HG03521 (cell line): ENCODE results near the gene TOMM22.

Experiments used
- ATAC-seq: cut with Tn5 transposase; IDR thresholded peaks from one replicate; pipeline ENCODE4 v1.9.1; 2021; ENCODE audit warnings: mild to moderate bottlenecking, moderate library complexity; ENCODE audit not compliant: unreplicated experiment

TOMM22 gene

GRCh38 chr22:38715176-38715764 is 33.5 kb downstream of the TOMM22 start:
- ATAC-seq, result no peak

- ATAC-seq, result no peak
Measured at GRCh38 chr22:38715852-38716251, 34.1 kb downstream of the TOMM22 start.

- no peak for ATAC-seq
Measured at GRCh38 chr22:38716271-38716670, 34.5 kb downstream of the TOMM22 start.

GRCh38 chr22:38716826-38717225 is 35.1 kb downstream of the TOMM22 start:
- no peak for ATAC-seq

GRCh38 chr22:38717244-38717643 is 35.5 kb downstream of the TOMM22 start:
- ATAC-seq, result no peak

- ATAC-seq, result no peak
Measured at GRCh38 chr22:38718414-38718813, 36.7 kb downstream of the TOMM22 start.

- ATAC-seq, result no peak
Measured at GRCh38 chr22:38719196-38719595, 37.4 kb downstream of the TOMM22 start.

- ATAC-seq, result no peak
Measured at GRCh38 chr22:38720350-38720749, 38.6 kb downstream of the TOMM22 start.

GRCh38 chr22:38721551-38721950 is 39.8 kb downstream of the TOMM22 start:
- no peak for ATAC-seq

GRCh38 chr22:38724176-38724575 is 42.4 kb downstream of the TOMM22 start:
- no peak for ATAC-seq

- no peak for ATAC-seq
Measured at GRCh38 chr22:38724926-38725571, 43.3 kb downstream of the TOMM22 start.

GRCh38 chr22:38725900-38726655 is 44.3 kb downstream of the TOMM22 start:
- ATAC-seq, result no peak

GRCh38 chr22:38727123-38727522 is 45.4 kb downstream of the TOMM22 start:
- no peak for ATAC-seq

GRCh38 chr22:38727530-38728451 is 46.0 kb downstream of the TOMM22 start:
- ATAC-seq, result no peak

GRCh38 chr22:38728871-38729796 is 47.4 kb downstream of the TOMM22 start:
- ATAC-seq, result no peak

- ATAC-seq, result no peak
Measured at GRCh38 chr22:38729946-38730345, 48.2 kb downstream of the TOMM22 start.

GRCh38 chr22:38730411-38730871 is 48.7 kb downstream of the TOMM22 start:
- ATAC-seq, result no peak

GRCh38 chr22:38731703-38732161 is 50.0 kb downstream of the TOMM22 start:
- no peak for ATAC-seq

GRCh38 chr22:38732251-38732815 is 50.6 kb downstream of the TOMM22 start:
- no peak for ATAC-seq
